Type B pancreatic cell (in vitro differentiated cells): ENCODE data around the gene SCN2A. TPM values are rescaled to one million over a fixed set of nuclear protein-coding genes. Genes with fewer than 3 reads are reported as not detected.

Experiments used
- DNase-seq: peaks from one replicate; pipeline ENCODE4 v3.0.0; 2021; ENCODE audit warnings: mixed read lengths; ENCODE audit not compliant: unreplicated experiment; ENCODE audit errors: extremely low spot score
- H3K27ac Mint-ChIP-seq: 2 replicates; pipeline ENCODE4 v1.8.0; 2021; ENCODE audit warnings: mild to moderate bottlenecking, mixed read lengths
- H3K27me3 Mint-ChIP-seq: 2 replicates; pipeline ENCODE4 v1.8.0; 2021; ENCODE audit warnings: mixed read lengths
- H3K36me3 Mint-ChIP-seq: 2 replicates; pipeline ENCODE4 v1.8.0; 2021; ENCODE audit warnings: mixed read lengths
- H3K4me1 Mint-ChIP-seq: one replicate; pipeline ENCODE4 v1.8.0; 2021; ENCODE audit warnings: mixed read lengths; ENCODE audit not compliant: unreplicated experiment
- H3K4me3 Mint-ChIP-seq: 2 replicates; pipeline ENCODE4 v1.8.0; 2021; ENCODE audit warnings: mild to moderate bottlenecking, mixed read lengths
- H3K9me3 Mint-ChIP-seq: 2 replicates; pipeline ENCODE4 v1.8.0; 2021; ENCODE audit warnings: mixed read lengths
- CTCF ChIP-seq: fragments of 200-600 bp; sonication (generic); conservative IDR thresholded peaks from 2 replicates; pipeline ENCODE4 v1.5.0; 2021; ENCODE audit warnings: antibody characterized with exemption, mild to moderate bottlenecking
- total RNA-seq: library from RNA; stranded (reverse); gene quantifications from 2 replicates; pipeline ENCODE4 v1.2.1, GENCODE V29; 2021; ENCODE audit warnings: low replicate concordance

Gene SCN2A
- total RNA-seq, 1 donor from 2014 or later, result 0.92 TPM

DNA sequence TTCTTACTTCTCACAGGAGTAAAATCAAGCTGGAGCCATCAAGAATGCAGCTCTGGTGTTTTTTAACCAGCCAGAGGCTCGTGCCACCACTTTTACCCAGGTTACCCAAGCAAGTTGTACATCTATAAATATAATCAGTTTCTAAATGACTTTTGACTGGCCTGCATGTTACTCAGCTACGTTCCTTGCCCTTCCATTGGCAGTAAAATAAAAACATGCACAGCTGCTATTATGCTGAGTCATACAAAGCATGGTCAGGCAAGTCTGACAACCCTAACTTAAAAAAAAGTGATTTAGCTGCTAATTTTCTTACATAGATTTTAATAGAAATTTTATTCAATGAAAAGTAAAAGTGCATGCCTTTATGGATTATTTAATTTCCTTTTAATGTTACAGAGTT lies 118.5 kb downstream of the SCN2A start:
- H3K9me3 Mint-ChIP-seq, result no peaks in the 10 kb centered on the region
- no peak for TF ChIP-seq CTCF
- no peak overlapping the region for H3K4me3 Mint-ChIP-seq
- H3K27ac Mint-ChIP-seq, result no peak overlapping the region
- no peak for DNase-seq
- H3K36me3 Mint-ChIP-seq, result no peaks in the 10 kb centered on the region
- H3K27me3 Mint-ChIP-seq, result no peaks in the 10 kb centered on the region
- H3K4me1 Mint-ChIP-seq, result peaks cover 9% of the 10 kb centered on the region

- TF ChIP-seq CTCF, result no peak
Observed at GRCh38 chr2:165361514-165361913, 122.3 kb downstream of the SCN2A start.

GRCh38 chr2:165369131-165369897 lies 130.1 kb downstream of the SCN2A start:
- Mint-ChIP-seq H3K9me3 (no peaks in the 10 kb centered on the region), H3K36me3 (no peaks in the 10 kb centered on the region), H3K4me1 (peaks cover 26% of the 10 kb centered on the region), H3K27me3 (no peaks in the 10 kb centered on the region), H3K4me3 (no peak overlapping the region), H3K27ac (no peak overlapping the region)
- no peak for DNase-seq
- no peak for TF ChIP-seq CTCF

More at GRCh38 chr2:165361514-165361913, 122.3 kb downstream of the SCN2A start:
- Mint-ChIP-seq H3K9me3 (no peaks in the 10 kb centered on the region), H3K27ac (no peak overlapping the region), H3K4me1 (peaks cover 9% of the 10 kb centered on the region), H3K27me3 (no peaks in the 10 kb centered on the region), H3K36me3 (no peaks in the 10 kb centered on the region), H3K4me3 (no peak overlapping the region)
- no peak for DNase-seq

DNA sequence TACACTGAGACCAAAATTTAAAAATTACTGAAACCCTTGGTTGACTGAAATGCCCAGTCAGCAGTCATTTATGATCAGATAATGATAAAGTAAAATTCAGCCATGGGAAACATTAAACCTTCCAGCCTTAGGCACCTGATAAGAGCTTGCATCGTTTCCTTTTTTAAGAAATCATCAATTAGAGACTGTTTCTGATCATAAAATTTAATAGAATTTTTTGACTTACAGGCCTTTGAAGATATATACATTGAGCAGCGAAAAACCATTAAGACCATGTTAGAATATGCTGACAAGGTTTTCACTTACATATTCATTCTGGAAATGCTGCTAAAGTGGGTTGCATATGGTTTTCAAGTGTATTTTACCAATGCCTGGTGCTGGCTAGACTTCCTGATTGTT lies 130.7 kb downstream of the SCN2A start:
- DNase-seq, result no peak
- Mint-ChIP-seq H3K27me3 (no peaks in the 10 kb centered on the region), H3K4me3 (no peak overlapping the region), H3K36me3 (no peaks in the 10 kb centered on the region), H3K9me3 (no peaks in the 10 kb centered on the region), H3K27ac (no peak overlapping the region), H3K4me1 (peaks cover 31% of the 10 kb centered on the region)
- no peak for TF ChIP-seq CTCF

- Mint-ChIP-seq H3K36me3 (no peaks in the 10 kb centered on the region), H3K4me3 (no peak overlapping the region), H3K9me3 (no peaks in the 10 kb centered on the region), H3K4me1 (peaks cover 32% of the 10 kb centered on the region), H3K27ac (no peak overlapping the region), H3K27me3 (no peaks in the 10 kb centered on the region)
- no peak for TF ChIP-seq CTCF
- no peak for DNase-seq
Observed at GRCh38 chr2:165371356-165371755, 132.1 kb downstream of the SCN2A start.
